Liver (tissue), 9 donors: Measurements from ENCODE around the gene CIB4. TPM values are rescaled to one million over a fixed set of nuclear protein-coding genes. Genes with fewer than 3 reads are reported as not detected.

ENCODE experiments used
- DNase-seq: peaks from one replicate; pipeline ENCODE4 v3.0.0-alpha.2; 2017; ENCODE audit warnings: low spot score
- H3K27ac ChIP-seq, 2 donors: one replicate each; pipeline ENCODE4 v1.7.0; 2013; ENCODE audit warnings: inconsistent platforms in 2 of 2, low read length in 2 of 2, control low read depth in 1 of 2, low read depth in 1 of 2, mild to moderate bottlenecking in 1 of 2
- H3K27me3 ChIP-seq, 4 donors: one replicate each; pipeline versions ENCODE4 v1.6.1 to v1.7.0; 2013; ENCODE audit warnings: low read length in 3 of 4, inconsistent platforms in 1 of 4, mild to moderate bottlenecking in 1 of 4, moderate library complexity in 1 of 4; ENCODE audit not compliant: control insufficient read depth in 4 of 4, insufficient read depth in 4 of 4
- H3K36me3 ChIP-seq, 4 donors: one replicate each; pipeline versions ENCODE4 v1.6.1 to v1.7.0; 2013; ENCODE audit warnings: low read length in 3 of 4, mild to moderate bottlenecking in 3 of 4, low read depth in 1 of 4, moderate library complexity in 1 of 4; ENCODE audit not compliant: control insufficient read depth in 4 of 4, insufficient read depth in 3 of 4
- H3K4me1 ChIP-seq, 4 donors: one replicate each; pipeline versions ENCODE4 v1.6.1 to v1.7.0; 2013; ENCODE audit warnings: low read length in 3 of 4, mild to moderate bottlenecking in 3 of 4, moderate library complexity in 1 of 4; ENCODE audit not compliant: control insufficient read depth in 4 of 4, insufficient read depth in 4 of 4
- H3K4me3 ChIP-seq, 3 donors: one replicate each; pipeline versions ENCODE4 v1.6.1 to v1.7.0; 2013; ENCODE audit warnings: low read length in 3 of 3, control low read depth in 1 of 3, low read depth in 1 of 3, mild to moderate bottlenecking in 1 of 3
- H3K9ac ChIP-seq, 2 donors: one replicate each; pipeline ENCODE4 v1.7.0; 2013; ENCODE audit warnings: low read length in 2 of 2, mild to moderate bottlenecking in 2 of 2, moderate library complexity in 2 of 2, control low read depth in 1 of 2, low read depth in 1 of 2
- H3K9me3 ChIP-seq, 4 donors: one replicate each; pipeline versions ENCODE4 v1.6.1 to v1.7.0; 2013; ENCODE audit warnings: low read length in 3 of 4; ENCODE audit not compliant: control insufficient read depth in 4 of 4
- EGR1 ChIP-seq, 2 donors: IDR thresholded peaks; 2 replicates each; pipeline ENCODE4 v1.6.1; 2016 to 2018; ENCODE audit warnings: antibody characterized with exemption in 2 of 2, low read depth in 2 of 2
- FOXA1 ChIP-seq: IDR thresholded peaks from 2 replicates; pipeline ENCODE4 v1.6.1; 2016; ENCODE audit warnings: antibody characterized with exemption
- FOXA2 ChIP-seq: IDR thresholded peaks from 2 replicates; pipeline ENCODE4 v1.6.1; 2016; ENCODE audit warnings: antibody characterized with exemption
- GABPA ChIP-seq, 2 donors: IDR thresholded peaks in 1 of 2; conservative IDR thresholded peaks in 1 of 2; 2 replicates each; pipeline ENCODE4 v1.6.1; 2016; ENCODE audit warnings: antibody characterized with exemption in 2 of 2, mild to moderate bottlenecking in 1 of 2, moderate library complexity in 1 of 2
- HNF4A ChIP-seq, 2 donors: conservative IDR thresholded peaks; 2 replicates each; pipeline ENCODE4 v1.6.1; 2016; ENCODE audit warnings: antibody characterized with exemption in 2 of 2, mild to moderate bottlenecking in 2 of 2
- HNF4G ChIP-seq: IDR thresholded peaks from 2 replicates; pipeline ENCODE4 v1.6.1; 2016; ENCODE audit warnings: antibody characterized with exemption
- NR2F2 ChIP-seq: IDR thresholded peaks from 2 replicates; pipeline ENCODE4 v1.6.1; 2016; ENCODE audit warnings: antibody characterized with exemption
- RAD21 ChIP-seq, 2 donors: IDR thresholded peaks; 2 replicates each; pipeline ENCODE4 v1.6.1; 2016; ENCODE audit warnings: antibody characterized with exemption in 2 of 2, mild to moderate bottlenecking in 2 of 2
- RXRA ChIP-seq, 2 donors: IDR thresholded peaks; 2 replicates each; pipeline ENCODE4 v1.6.1; 2017 to 2018; ENCODE audit warnings: antibody characterized with exemption in 2 of 2, mild to moderate bottlenecking in 1 of 2
- SP1 ChIP-seq: IDR thresholded peaks from 2 replicates; pipeline ENCODE4 v1.6.1; 2018; ENCODE audit warnings: antibody characterized with exemption, mild to moderate bottlenecking
- TAF1 ChIP-seq: conservative IDR thresholded peaks from 2 replicates; pipeline ENCODE4 v1.6.1; 2016; ENCODE audit warnings: antibody characterized with exemption, mild to moderate bottlenecking
- YY1 ChIP-seq: IDR thresholded peaks from 2 replicates; pipeline ENCODE4 v1.6.1; 2016; ENCODE audit warnings: antibody characterized with exemption, mild to moderate bottlenecking
- WGBS: extraction: QIAGEN DNeasy Blood & Tissue Kit; methylation state at CpG from one replicate; pipeline ENCODE4 v1.1.7; 2013; 5-methylcytosine and 5-hydroxymethylcytosine counted together
- polyA plus RNA-seq, 2 donors: library from polyadenylated mRNA; stranded (reverse) in 1 of 2; unstranded in 1 of 2; fragments of 200-250 nt in 1 of 2; fragments of >200 nt in 1 of 2; fragmentation: Nextera tagmentation in 1 of 2; extraction: Ambion mirVana in 1 of 2; gene quantifications; one replicate each; pipeline versions ENCODE4 v1.2.1 to v1.2.3, GENCODE V29; 2013 to 2015
- total RNA-seq, 2 donors: library from RNA; depleted of rRNA; stranded (reverse); fragments of >200 nt; gene quantifications; one replicate each; pipeline ENCODE4 v1.2.3, GENCODE V29; 2014
- TF ChIP-seq, protein P1 (sequence below): fragments of 150-350 bp; IDR thresholded peaks from 2 replicates; pipeline ENCODE4 v1.5.1; 2017; ENCODE audit warnings: improper control_type of control experiment, low read depth, low read length; ENCODE audit not compliant: missing input control
- TF ChIP-seq, protein P2 (sequence below): IDR thresholded peaks from 2 replicates; pipeline ENCODE4 v1.6.1; 2016; ENCODE audit warnings: antibody characterized with exemption
- TF ChIP-seq, protein P3 (sequence below): IDR thresholded peaks from 2 replicates; pipeline ENCODE4 v1.6.1; 2016; ENCODE audit warnings: antibody characterized with exemption
- TF ChIP-seq, protein P4 (sequence below): IDR thresholded peaks from 2 replicates; pipeline ENCODE4 v1.6.1; 2016; ENCODE audit warnings: antibody characterized with exemption
- donor health status: healthy.
- donor health status: healthy.
- donor health status: healthy.
- donor health status: healthy.
- donor health status: healthy.

The CIB4 gene
- total and polyA plus RNA-seq, 4 donors, result not detected

DNA sequence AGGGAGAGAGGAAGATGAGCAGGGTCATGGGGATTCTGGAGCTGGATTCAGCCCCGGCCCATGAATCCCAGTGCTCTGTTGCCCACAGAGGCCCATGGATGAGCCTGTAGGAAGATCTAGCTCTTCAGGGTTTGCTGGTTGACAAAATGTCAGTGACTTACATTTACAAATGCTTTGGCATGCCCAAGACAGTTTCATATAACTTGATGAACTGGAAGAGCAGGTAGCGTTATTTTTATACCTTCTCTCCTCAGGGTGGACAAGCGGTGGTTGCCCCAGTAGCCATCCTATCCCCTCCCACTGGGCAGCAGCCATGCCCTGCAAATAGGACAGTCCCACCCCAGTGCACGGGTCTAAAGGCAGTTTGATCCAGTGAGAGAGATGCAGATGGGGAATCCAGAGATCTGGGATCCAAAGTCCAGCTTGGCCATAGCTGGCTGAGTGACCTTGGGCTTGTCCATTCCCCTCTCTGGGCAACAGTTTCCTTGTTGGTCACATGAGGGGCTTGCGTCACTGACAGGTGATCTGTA is 29.8 kb upstream of the CIB4 start:
- Histone ChIP-seq H3K27me3 (peaks cover 0 to 4% (median 2%) of the 10 kb centered on the region in 4 donors), H3K9ac (no peak overlapping the region), H3K4me3 (no peak overlapping the region), H3K4me1 (no peaks in the 10 kb centered on the region), H3K36me3 (no peaks in the 10 kb centered on the region), H3K27ac (no peak overlapping the region), H3K9me3 (no peaks in the 10 kb centered on the region)
- 77% methylated on average over 5 of the region's 5 CpGs for WGBS
- TF ChIP-seq, protein P1, sequence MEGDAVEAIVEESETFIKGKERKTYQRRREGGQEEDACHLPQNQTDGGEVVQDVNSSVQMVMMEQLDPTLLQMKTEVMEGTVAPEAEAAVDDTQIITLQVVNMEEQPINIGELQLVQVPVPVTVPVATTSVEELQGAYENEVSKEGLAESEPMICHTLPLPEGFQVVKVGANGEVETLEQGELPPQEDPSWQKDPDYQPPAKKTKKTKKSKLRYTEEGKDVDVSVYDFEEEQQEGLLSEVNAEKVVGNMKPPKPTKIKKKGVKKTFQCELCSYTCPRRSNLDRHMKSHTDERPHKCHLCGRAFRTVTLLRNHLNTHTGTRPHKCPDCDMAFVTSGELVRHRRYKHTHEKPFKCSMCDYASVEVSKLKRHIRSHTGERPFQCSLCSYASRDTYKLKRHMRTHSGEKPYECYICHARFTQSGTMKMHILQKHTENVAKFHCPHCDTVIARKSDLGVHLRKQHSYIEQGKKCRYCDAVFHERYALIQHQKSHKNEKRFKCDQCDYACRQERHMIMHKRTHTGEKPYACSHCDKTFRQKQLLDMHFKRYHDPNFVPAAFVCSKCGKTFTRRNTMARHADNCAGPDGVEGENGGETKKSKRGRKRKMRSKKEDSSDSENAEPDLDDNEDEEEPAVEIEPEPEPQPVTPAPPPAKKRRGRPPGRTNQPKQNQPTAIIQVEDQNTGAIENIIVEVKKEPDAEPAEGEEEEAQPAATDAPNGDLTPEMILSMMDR, result no peak
- TF ChIP-seq RAD21 (IDR thresholded peaks at IDR 0.05), result no peak
- TF ChIP-seq FOXA2, result no peak
- TF ChIP-seq, protein P2, sequence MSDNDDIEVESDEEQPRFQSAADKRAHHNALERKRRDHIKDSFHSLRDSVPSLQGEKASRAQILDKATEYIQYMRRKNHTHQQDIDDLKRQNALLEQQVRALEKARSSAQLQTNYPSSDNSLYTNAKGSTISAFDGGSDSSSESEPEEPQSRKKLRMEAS, result no peak
- no peak for TF ChIP-seq NR2F2
- no peak for TF ChIP-seq RXRA (IDR thresholded peaks at IDR 0.05)
- TF ChIP-seq SP1, result no peak
- no peak for DNase-seq

DNA sequence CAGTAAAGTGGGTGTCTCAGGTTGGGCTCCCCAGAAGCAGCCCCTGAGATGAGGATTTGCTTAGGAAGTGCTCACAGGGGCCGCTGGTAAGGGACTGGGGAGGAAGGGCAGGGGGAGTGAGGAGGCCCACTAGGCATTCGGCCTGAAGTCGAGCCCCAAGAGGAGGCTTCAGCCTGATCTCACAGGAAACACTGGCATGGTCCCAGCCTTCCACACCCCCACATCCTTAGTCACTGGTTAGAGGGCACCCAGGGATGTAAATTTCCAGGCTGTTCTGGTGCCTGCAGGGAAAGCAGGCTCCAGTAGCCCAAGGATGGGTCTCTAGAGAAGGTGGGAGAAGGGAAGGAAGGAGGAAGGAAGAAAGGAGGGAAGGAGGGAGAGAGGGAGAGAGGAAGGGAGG is 29.0 kb upstream of the CIB4 start:
- peaks cover 0 to 4% (median 2%) of the 10 kb centered on the region in 4 donors for H3K27me3 ChIP-seq
- DNase-seq, result no peak

More for the DNA sequence above, 29.0 kb upstream of the CIB4 start:
- Histone ChIP-seq H3K27ac (no peak overlapping the region), H3K4me3 (no peak overlapping the region), H3K9me3 (peaks cover 0 to 2% (median 0%) of the 10 kb centered on the region in 4 donors), H3K36me3 (no peaks in the 10 kb centered on the region), H3K9ac (no peak overlapping the region), H3K4me1 (no peaks in the 10 kb centered on the region)
- TF ChIP-seq FOXA2, result no peak
- TF ChIP-seq RAD21 (IDR thresholded peaks at IDR 0.05), result no peak
- TF ChIP-seq, protein P3, sequence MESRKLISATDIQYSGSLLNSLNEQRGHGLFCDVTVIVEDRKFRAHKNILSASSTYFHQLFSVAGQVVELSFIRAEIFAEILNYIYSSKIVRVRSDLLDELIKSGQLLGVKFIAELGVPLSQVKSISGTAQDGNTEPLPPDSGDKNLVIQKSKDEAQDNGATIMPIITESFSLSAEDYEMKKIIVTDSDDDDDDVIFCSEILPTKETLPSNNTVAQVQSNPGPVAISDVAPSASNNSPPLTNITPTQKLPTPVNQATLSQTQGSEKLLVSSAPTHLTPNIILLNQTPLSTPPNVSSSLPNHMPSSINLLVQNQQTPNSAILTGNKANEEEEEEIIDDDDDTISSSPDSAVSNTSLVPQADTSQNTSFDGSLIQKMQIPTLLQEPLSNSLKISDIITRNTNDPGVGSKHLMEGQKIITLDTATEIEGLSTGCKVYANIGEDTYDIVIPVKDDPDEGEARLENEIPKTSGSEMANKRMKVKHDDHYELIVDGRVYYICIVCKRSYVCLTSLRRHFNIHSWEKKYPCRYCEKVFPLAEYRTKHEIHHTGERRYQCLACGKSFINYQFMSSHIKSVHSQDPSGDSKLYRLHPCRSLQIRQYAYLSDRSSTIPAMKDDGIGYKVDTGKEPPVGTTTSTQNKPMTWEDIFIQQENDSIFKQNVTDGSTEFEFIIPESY, result no peak
- TF ChIP-seq TAF1, result no peak
- TF ChIP-seq YY1, result no peak
- TF ChIP-seq HNF4G, result no peak
- no peak for TF ChIP-seq EGR1 (IDR thresholded peaks at IDR 0.05; ENCODE audit: low read depth in 2 of 2)
- no peak for TF ChIP-seq NR2F2
- TF ChIP-seq, protein P2, result no peak
- no peak for TF ChIP-seq HNF4A (conservative IDR thresholded peaks at IDR 0.05)
- no peak for TF ChIP-seq GABPA (IDR thresholded peaks at IDR 0.05 in 1 of 2, conservative IDR thresholded peaks at IDR 0.05 in 1 of 2)
- no peak for TF ChIP-seq FOXA1
- TF ChIP-seq, protein P4, sequence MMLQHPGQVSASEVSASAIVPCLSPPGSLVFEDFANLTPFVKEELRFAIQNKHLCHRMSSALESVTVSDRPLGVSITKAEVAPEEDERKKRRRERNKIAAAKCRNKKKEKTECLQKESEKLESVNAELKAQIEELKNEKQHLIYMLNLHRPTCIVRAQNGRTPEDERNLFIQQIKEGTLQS, result no peak
- TF ChIP-seq, protein P1, result no peak
- WGBS, result 27% methylated on average over 3 of the region's 3 CpGs
